ENCODE measurements around the gene TMPRSS9.
"Not testable (repeated sequence)": the region's sequence is repeated elsewhere in the genome, so short reads cannot be mapped to it uniquely, and the experiment has no call there.

TMPRSS9 gene

DNA sequence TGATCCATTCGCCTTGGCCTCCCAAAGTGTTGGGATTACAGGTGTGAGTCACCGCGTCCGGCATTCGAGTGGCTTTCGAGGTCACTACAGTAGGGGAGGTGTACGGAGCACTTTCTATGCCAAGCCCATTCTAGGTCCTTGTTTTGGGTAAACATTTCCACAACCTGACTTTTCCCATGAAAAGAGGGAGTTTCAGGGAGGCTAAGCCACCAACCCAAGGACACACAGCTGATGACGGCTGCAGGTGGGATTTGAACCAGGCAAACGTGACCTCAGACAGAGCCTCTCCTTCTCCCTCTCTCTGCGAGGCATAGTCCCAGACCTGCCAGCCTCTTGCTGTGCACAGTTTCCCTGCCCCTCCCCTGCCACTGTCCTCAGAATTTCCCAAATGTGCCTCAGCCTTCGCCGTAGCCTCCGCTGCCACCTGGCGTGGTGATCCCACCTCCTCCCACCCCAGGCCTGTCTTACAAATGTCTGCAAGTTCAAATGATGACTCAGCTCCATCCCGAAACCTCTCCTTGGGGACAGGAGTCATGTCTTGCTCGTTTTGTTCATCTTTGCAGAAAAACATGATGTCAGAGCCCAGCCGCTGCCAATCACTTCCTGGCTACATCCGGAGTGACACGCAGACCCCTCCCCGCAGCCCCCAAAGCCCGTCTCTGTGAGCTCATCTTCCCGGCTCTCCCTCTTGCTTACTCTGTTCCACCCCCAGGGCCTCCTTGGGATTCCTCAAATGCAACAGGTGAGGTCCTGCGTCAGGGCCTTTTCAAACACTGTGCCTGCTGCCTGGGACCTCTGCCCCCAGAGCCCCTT lies 109.2 kb downstream of the TMPRSS9 start:
- Mint-ChIP-seq H3K4me1 (ENCODE audit: low read depth) (peaks cover 9% of the 10 kb centered on the region), H3K27ac (no peak overlapping the region), H3K4me3 (no peak overlapping the region), H3K36me3 (ENCODE audit: low read depth) (no peaks in the 10 kb centered on the region), H3K27me3 (peaks cover 12% of the 10 kb centered on the region), H3K9me3 (no peaks in the 10 kb centered on the region)
- intact Hi-C loops (cut with micrococcal nuclease): no loop called here

DNA sequence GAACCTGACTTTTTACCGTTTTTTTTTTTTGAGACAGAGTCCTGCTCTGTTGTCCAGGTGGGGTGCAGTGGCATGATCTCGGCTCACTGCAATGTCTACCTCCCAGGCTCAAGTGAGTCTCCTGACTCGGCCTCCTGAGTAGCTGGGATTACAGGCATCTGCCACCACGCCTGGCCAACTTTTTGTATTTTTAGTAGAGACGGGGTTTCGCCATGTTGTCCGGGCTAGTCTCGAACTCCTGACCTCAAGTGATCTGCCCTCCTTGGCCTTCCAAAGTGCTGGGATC lies 109.8 kb downstream of the TMPRSS9 start:
- H3K36me3 Mint-ChIP-seq (ENCODE audit: low read depth); H3K9me3 Mint-ChIP-seq; intact Hi-C loops (cut with micrococcal nuclease); H3K27ac Mint-ChIP-seq; H3K4me3 Mint-ChIP-seq: not testable (repeated sequence)
- H3K4me1 Mint-ChIP-seq (ENCODE audit: low read depth): peaks cover 10% of the 10 kb centered on the region
- peaks cover 12% of the 10 kb centered on the region for H3K27me3 Mint-ChIP-seq

DNA sequence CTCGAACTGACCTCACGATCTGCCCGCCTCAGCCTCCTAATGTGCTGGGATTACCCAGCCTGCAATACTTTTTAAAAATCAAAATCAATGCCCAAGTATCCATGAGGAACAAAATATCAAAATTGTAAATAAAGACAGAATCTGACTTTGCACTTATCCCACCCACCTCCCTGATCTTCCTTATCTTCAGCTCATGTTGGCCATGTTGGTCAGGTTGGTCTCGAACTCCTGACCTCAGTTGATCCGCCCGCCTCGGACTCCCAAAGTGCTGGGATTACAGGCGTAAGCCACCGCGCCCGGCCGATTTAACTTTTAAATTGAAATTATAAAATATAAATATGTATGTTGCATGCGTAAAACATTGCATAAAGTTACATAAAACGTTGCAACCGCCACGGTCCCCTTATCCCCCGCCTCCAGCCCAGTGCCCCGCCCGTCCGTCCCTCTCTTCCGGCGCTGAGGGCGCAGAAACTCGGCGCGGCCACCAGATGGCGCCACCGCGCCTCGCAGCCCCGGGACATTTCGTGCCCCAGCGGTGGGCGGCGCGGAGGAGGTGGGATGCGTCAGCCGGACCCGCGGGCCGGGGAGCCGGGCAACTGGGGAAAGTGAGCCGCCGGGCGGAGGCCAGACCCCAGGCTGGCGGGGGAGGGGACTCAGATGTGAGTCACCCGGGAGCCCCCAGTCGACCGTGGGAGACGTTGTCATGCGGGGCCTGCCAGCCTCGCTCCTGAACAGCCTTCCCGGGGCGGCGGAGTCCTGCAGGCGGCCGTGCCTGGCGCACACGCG lies 114.4 kb downstream of the TMPRSS9 start:
- H3K4me1 Mint-ChIP-seq (ENCODE audit: low read depth): peaks cover 47% of the 10 kb centered on the region
- H3K9me3 Mint-ChIP-seq: no peaks in the 10 kb centered on the region
- intact Hi-C loops (cut with micrococcal nuclease): loop anchor here (1.0 to 5.0 kb wide), 4 partner anchors 78 to 158 kb away; no protein-coding TSS in a partner anchor

DNA sequence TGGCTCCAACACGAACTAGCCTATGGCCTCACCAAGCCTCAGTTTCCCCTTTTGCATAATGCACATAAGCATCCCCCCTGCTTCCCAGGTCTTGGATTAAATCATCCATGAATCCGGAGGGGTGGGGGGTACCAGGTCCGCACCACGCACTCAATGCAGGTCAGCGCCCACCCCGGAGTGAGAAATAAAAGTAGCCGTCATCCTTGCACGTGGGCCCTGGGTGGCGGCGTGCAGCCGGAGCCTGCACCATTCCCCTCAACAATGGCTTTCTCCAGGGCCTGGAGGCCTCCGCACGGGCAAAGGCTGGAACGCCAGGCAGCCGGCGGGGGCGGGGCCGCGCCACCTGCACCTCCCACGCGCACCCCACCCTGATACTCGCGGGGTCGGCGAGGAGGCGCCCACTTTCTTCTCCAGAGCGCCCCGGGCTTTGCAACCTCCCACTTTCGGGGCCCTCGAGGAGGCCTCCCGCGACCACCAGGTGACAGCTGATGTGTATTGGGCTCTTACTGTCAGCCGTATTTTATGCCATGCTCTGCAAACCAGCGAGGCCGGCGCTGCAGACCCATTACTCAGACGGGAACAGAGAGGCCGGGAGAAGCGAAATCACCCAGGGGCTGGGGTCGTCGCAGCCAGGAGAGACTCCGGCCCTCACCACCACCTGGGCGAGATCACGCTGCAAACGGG lies 115.1 kb downstream of the TMPRSS9 start:
- H3K4me3 Mint-ChIP-seq: peak overlapping the region; percentile 99
- intact Hi-C loops (cut with micrococcal nuclease): loop anchor here (2.0 to 5.0 kb wide), 3 partner anchors 78 to 157 kb away; no protein-coding TSS in a partner anchor
- peak overlapping the region; percentile 95 for H3K27ac Mint-ChIP-seq
- peaks cover 44% of the 10 kb centered on the region for H3K4me1 Mint-ChIP-seq (ENCODE audit: low read depth)
- peaks cover 8% of the 10 kb centered on the region for H3K27me3 Mint-ChIP-seq
- H3K9me3 Mint-ChIP-seq: no peaks in the 10 kb centered on the region
- H3K36me3 Mint-ChIP-seq (ENCODE audit: low read depth): peaks cover 30% of the 10 kb centered on the region

More for the DNA sequence above, 114.4 kb downstream of the TMPRSS9 start:
- Mint-ChIP-seq H3K4me3 (peak overlapping the region; percentile 99), H3K27me3 (peaks cover 10% of the 10 kb centered on the region), H3K36me3 (ENCODE audit: low read depth) (peaks cover 30% of the 10 kb centered on the region), H3K27ac (peak overlapping the region; percentile 95)
